H1 (cell line): ENCODE data around the gene RNGTT. TPM values are rescaled to one million over a fixed set of nuclear protein-coding genes. Genes with fewer than 3 reads are reported as not detected.

Experiments used
- CTCF ChIA-PET: fragments of 300-600 bp; sonication (Branson Sonifier 250); formaldehyde crosslinking; loops from one replicate; lab custom pipeline; 2021; ENCODE audit not compliant: partially characterized antibody; lab: Charles Lee
- POLR2A ChIA-PET: fragments of 300-600 bp; sonication (Branson Sonifier 250); formaldehyde crosslinking; loops from one replicate; lab custom pipeline; 2021; ENCODE audit warnings: inconsistent platforms; ENCODE audit not compliant: partially characterized antibody; lab: Charles Lee
- DNase-seq, 2 experiments: peaks; one replicate each; pipeline versions ENCODE4 v3.0.0 to v3.0.0-alpha.2; 2010 to 2022; ENCODE audit warnings: low spot score in 2 of 2, low read depth in 1 of 2, mixed read lengths in 1 of 2
- FAIRE-seq: peaks from 2 replicates; lab custom pipeline; 2011; peaks lifted over from hg19 to GRCh38; lab: Jason Lieb, UNC
- H2AFZ ChIP-seq: 2 replicates; pipeline ENCODE4 v1.8.1; 2012; ENCODE audit warnings: low read length, inconsistent platforms
- H2AK5ac ChIP-seq: 2 replicates; pipeline ENCODE4 v1.6.1; 2013; ENCODE audit warnings: low read depth, low read length
- H2BK120ac ChIP-seq: replicated peaks from 2 replicates; pipeline ENCODE3; 2013; ENCODE audit warnings: low read depth, low read length, inconsistent platforms
- H2BK12ac ChIP-seq: 2 replicates; pipeline ENCODE4 v1.6.1; 2013; ENCODE audit warnings: low read depth, low read length
- H2BK15ac ChIP-seq: 2 replicates; pipeline ENCODE4 v1.6.1; 2013; ENCODE audit warnings: low read length
- H2BK20ac ChIP-seq: 2 replicates; pipeline ENCODE4 v1.6.1; 2013; ENCODE audit warnings: low read length
- H2BK5ac ChIP-seq: 2 replicates; pipeline ENCODE4 v1.6.1; 2013; ENCODE audit warnings: low read depth, low read length
- H3K14ac ChIP-seq: 2 replicates; pipeline ENCODE4 v1.6.1; 2013; ENCODE audit warnings: inconsistent platforms; ENCODE audit not compliant: insufficient read length
- H3K18ac ChIP-seq: 2 replicates; pipeline ENCODE4 v1.6.1; 2013; ENCODE audit warnings: low read length; ENCODE audit errors: extremely low read depth
- H3K23ac ChIP-seq: 2 replicates; pipeline ENCODE4 v1.6.1; 2013; ENCODE audit warnings: inconsistent platforms; ENCODE audit not compliant: insufficient read length
- H3K23me2 ChIP-seq: 2 replicates; pipeline ENCODE4 v1.6.1; 2013; ENCODE audit warnings: low read depth, low read length
- H3K27ac ChIP-seq: 2 replicates; pipeline ENCODE4 v1.6.1; 2011; ENCODE audit warnings: low read depth, low read length, inconsistent platforms
- H3K27me3 ChIP-seq, 4 experiments: replicated peaks in 1 of 4; 1 replicate in 1 of 4; 2 replicates in 3 of 4; pipeline versions ENCODE4 v1.6.1 to v1.8.1; 2011 to 2013; ENCODE audit warnings: low read length in 3 of 4, mild to moderate bottlenecking in 3 of 4, inconsistent platforms in 2 of 4, mixed read lengths in 2 of 4, moderate library complexity in 1 of 4; ENCODE audit not compliant: control insufficient read depth in 3 of 4, insufficient read depth in 3 of 4; ENCODE audit errors: extremely low read depth in 1 of 4
- H3K36me3 ChIP-seq, 4 experiments: 2 replicates each; pipeline versions ENCODE4 v1.6.1 to v1.8.1; 2011 to 2013; ENCODE audit warnings: mild to moderate bottlenecking in 4 of 4, low read length in 3 of 4, moderate library complexity in 2 of 4, control low read depth in 1 of 4, inconsistent platforms in 1 of 4; ENCODE audit not compliant: insufficient read depth in 4 of 4, control insufficient read depth in 2 of 4
- H3K4ac ChIP-seq: replicated peaks from 2 replicates; pipeline ENCODE3; 2013; ENCODE audit warnings: low read length, low read depth, mixed read lengths, inconsistent platforms; ENCODE audit not compliant: insufficient read length
- H3K4me1 ChIP-seq, 4 experiments: replicated peaks in 1 of 4; 1 replicate in 1 of 4; 2 replicates in 3 of 4; pipeline versions ENCODE4 v1.6.1 to v1.8.1; 2011 to 2013; ENCODE audit warnings: low read length in 3 of 4, inconsistent platforms in 2 of 4, mixed read lengths in 1 of 4; ENCODE audit not compliant: insufficient read depth in 4 of 4, control insufficient read depth in 3 of 4
- H3K4me2 ChIP-seq, 2 experiments: 2 replicates each; pipeline versions ENCODE4 v1.6.1 to v1.8.1; 2011 to 2013; ENCODE audit warnings: low read depth in 2 of 2, low read length in 2 of 2, control low read depth in 1 of 2, inconsistent platforms in 1 of 2, mild to moderate bottlenecking in 1 of 2; ENCODE audit not compliant: insufficient read depth in 1 of 2
- H3K4me3 ChIP-seq, 4 experiments: fragments of 200-600, 300-600 bp in 1 of 4; sonication (generic), shearing (Covaris generic), sonication (Bioruptor Twin) in 1 of 4; 2 replicates each; pipeline versions ENCODE4 v1.5.1 to v1.8.1; 2011 to 2016; ENCODE audit warnings: low read length in 4 of 4, low read depth in 3 of 4, control low read depth in 2 of 4, inconsistent platforms in 2 of 4, mild to moderate bottlenecking in 2 of 4, mixed read lengths in 1 of 4, moderate library complexity in 1 of 4; ENCODE audit not compliant: insufficient read depth in 2 of 4; ENCODE audit errors: extremely low read depth in 1 of 4
- H3K56ac ChIP-seq: replicated peaks from 2 replicates; pipeline ENCODE3; 2013; ENCODE audit warnings: low read depth, mild to moderate bottlenecking, mixed read lengths, low read length, inconsistent platforms; ENCODE audit not compliant: insufficient read length
- H3K79me1 ChIP-seq: 2 replicates; pipeline ENCODE4 v1.6.1; 2013; ENCODE audit warnings: low read depth, low read length, control low read depth
- H3K79me2 ChIP-seq, 2 experiments: 2 replicates each; pipeline versions ENCODE4 v1.6.1 to v1.8.1; 2012 to 2013; ENCODE audit warnings: low read length in 2 of 2, mild to moderate bottlenecking in 2 of 2, inconsistent platforms in 1 of 2; ENCODE audit not compliant: insufficient read depth in 2 of 2, control insufficient read depth in 1 of 2
- H3K9ac ChIP-seq, 4 experiments: replicated peaks in 1 of 4; 1 replicate in 1 of 4; 2 replicates in 3 of 4; pipeline versions ENCODE4 v1.6.1 to v1.8.1; 2011 to 2013; ENCODE audit warnings: low read depth in 3 of 4, low read length in 3 of 4, control low read depth in 2 of 4, mild to moderate bottlenecking in 2 of 4, moderate library complexity in 2 of 4, inconsistent platforms in 1 of 4; ENCODE audit errors: extremely low read depth in 1 of 4
- H3K9me3 ChIP-seq, 2 experiments: 2 replicates each; pipeline versions ENCODE4 v1.6.1 to v1.8.1; 2012 to 2013; ENCODE audit warnings: mild to moderate bottlenecking in 2 of 2, moderate library complexity in 2 of 2, control low read depth in 1 of 2, inconsistent platforms in 1 of 2, low read depth in 1 of 2, low read length in 1 of 2, mixed read lengths in 1 of 2; ENCODE audit not compliant: insufficient read depth in 2 of 2
- H4K20me1 ChIP-seq, 2 experiments: replicated peaks in 1 of 2; 2 replicates each; pipeline versions ENCODE3 to v1.8.1; 2011 to 2013; ENCODE audit warnings: inconsistent platforms in 2 of 2, low read length in 2 of 2, mild to moderate bottlenecking in 1 of 2; ENCODE audit not compliant: insufficient read depth in 2 of 2, control insufficient read depth in 1 of 2
- H4K5ac ChIP-seq: 2 replicates; pipeline ENCODE4 v1.6.1; 2013; ENCODE audit warnings: low read length, low read depth, mixed read lengths, inconsistent platforms; ENCODE audit not compliant: insufficient read length
- H4K8ac ChIP-seq: 2 replicates; pipeline ENCODE4 v1.8.0; 2013; ENCODE audit warnings: mild to moderate bottlenecking, moderate library complexity, low read length, inconsistent platforms; ENCODE audit not compliant: insufficient read depth; ENCODE audit errors: extremely low read depth
- H4K91ac ChIP-seq: replicated peaks from 2 replicates; pipeline ENCODE3; 2013; ENCODE audit warnings: low read length, mixed read lengths, inconsistent platforms; ENCODE audit not compliant: insufficient read length
- GTF2F1 ChIP-seq: IDR thresholded peaks from 2 replicates; pipeline ENCODE4 v1.6.1; 2012; ENCODE audit warnings: low read depth, low read length, improper control_type of control experiment, borderline replicate concordance
- polyA plus RNA-seq, 7 experiments: library from polyadenylated mRNA; depleted of rRNA in 3 of 7; stranded (reverse) in 5 of 7; unstranded in 2 of 7; fragments of >200 nt in 5 of 7; fragments of 200-250 nt in 2 of 7; gene quantifications; 1 replicate in 5 of 7; 2 replicates in 1 of 7; 4 replicates in 1 of 7; pipeline versions ENCODE4 v1.2.1 to v1.2.3, GENCODE V29; 2011 to 2013; ENCODE audit warnings: missing spikeins in 2 of 7, mixed read lengths in 2 of 7
- total RNA-seq: library from RNA; stranded (reverse); fragmentation: NEBNext Ultra II Directional; extraction: Animal tissue kit (Norgen Biotek cat#: 25700); gene quantifications from 2 replicates; pipeline ENCODE4 v1.2.1, GENCODE V29; 2021

Gene RNGTT
- total and polyA plus RNA-seq, 2 of the 8 experiments (the other 6 are each of a cell fraction or from before 2014, with no cell fraction given) = 3.6 to 21.2 TPM

DNA sequence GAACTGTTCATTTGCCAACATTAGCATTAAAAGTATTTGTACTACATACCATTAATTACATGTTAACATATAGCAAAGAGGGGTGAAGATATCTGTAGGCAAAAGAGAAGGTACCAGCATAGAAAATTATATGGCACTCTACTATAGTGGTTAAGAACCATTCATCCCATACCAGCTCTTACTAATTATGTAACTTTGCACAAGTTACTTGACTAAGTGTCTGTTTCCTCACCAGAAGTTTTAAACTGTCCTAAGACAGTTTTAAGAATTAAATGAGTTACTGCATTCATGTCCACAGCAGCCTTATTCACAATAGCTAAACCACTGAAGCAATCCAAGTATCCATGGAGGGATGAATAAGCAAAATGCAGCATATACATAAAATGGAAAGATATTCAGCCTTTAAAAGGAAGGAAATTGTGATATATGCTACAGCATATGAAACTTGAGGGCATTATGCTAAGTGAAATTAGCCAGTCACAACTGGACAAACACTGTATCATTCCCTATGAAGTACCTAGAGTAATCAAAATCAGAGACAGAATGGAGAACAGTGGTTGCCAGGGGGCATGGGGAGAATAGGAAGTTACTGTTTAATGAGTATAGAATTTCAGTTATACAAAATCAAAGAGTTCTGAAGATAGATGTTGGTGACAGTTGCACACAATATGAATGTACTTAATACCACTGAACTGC, 98.9 kb downstream of the RNGTT start:
- Histone ChIP-seq H3K4me1 (no peaks in the 10 kb centered on the region), H3K4me2 (no peak overlapping the region), H3K14ac (no peak overlapping the region), H3K27ac (no peak overlapping the region), H4K20me1 (no peaks in the 10 kb centered on the region), H3K4me3 (no peak overlapping the region), H3K36me3 (no peaks in the 10 kb centered on the region), H3K23ac (no peak overlapping the region), H3K27me3 (no peaks in the 10 kb centered on the region), H3K79me1 (no peaks in the 10 kb centered on the region), H3K79me2 (no peaks in the 10 kb centered on the region), H4K8ac (no peak overlapping the region), H3K9me3 (no peaks in the 10 kb centered on the region), H3K18ac (no peak overlapping the region), H2AK5ac (no peak overlapping the region), H4K91ac (no peak overlapping the region), H3K4ac (no peak overlapping the region), H2BK12ac (no peak overlapping the region), H2BK20ac (no peak overlapping the region), H4K5ac (no peak overlapping the region), H3K23me2 (no peaks in the 10 kb centered on the region), H2BK120ac (no peak overlapping the region), H2BK15ac (no peak overlapping the region), H2BK5ac (no peak overlapping the region), H2AFZ (no peak overlapping the region), H3K56ac (no peak overlapping the region), H3K9ac (no peak overlapping the region)
- ChIA-PET CTCF (interaction anchor here (0.6 kb wide), 1 partner anchor 617 kb away, joined by 3 read pairs; no protein-coding TSS in a partner anchor), POLR2A (no interaction called here)
- FAIRE-seq (no peak), DNase-seq (no peak)
- no peak for TF ChIP-seq GTF2F1
